ENCODE data around the gene PIWIL1. TPM values are rescaled to one million over a fixed set of nuclear protein-coding genes. Genes with fewer than 3 reads are reported as not detected.

The PIWIL1 gene
- total RNA-seq, 1 donor from 2014 or later, result not detected

- CTCF ChIA-PET, result no interaction called here
- H3K36me3 Mint-ChIP-seq (ENCODE audit: low read depth), result no peaks in the 10 kb centered on the region
- H3K27me3 Mint-ChIP-seq, result no peaks in the 10 kb centered on the region
- no peaks in the 10 kb centered on the region for H3K4me1 Mint-ChIP-seq
- DNase-seq (no peak), ATAC-seq (ENCODE audit: low read depth) (no peak)
- TF ChIP-seq CTCF (IDR thresholded peaks at IDR 0.05), result no peak
- H3K4me3 Mint-ChIP-seq, result no peak overlapping the region
- POLR2A ChIA-PET, result no interaction called here
- H3K9me3 Mint-ChIP-seq, result peaks cover 4% of the 10 kb centered on the region
- H3K27ac Mint-ChIP-seq, result no peak overlapping the region
- intact Hi-C loops (cut with micrococcal nuclease), result no loop called here
Observed at GRCh38 chr12:130367003-130367402, 29.3 kb downstream of the PIWIL1 start.

- peaks cover 4% of the 10 kb centered on the region for H3K9me3 Mint-ChIP-seq
- no peaks in the 10 kb centered on the region for H3K4me1 Mint-ChIP-seq
- no peak overlapping the region for H3K27ac Mint-ChIP-seq
- H3K27me3 Mint-ChIP-seq, result no peaks in the 10 kb centered on the region
- no peaks in the 10 kb centered on the region for H3K36me3 Mint-ChIP-seq (ENCODE audit: low read depth)
- ChIA-PET POLR2A (no interaction called here), CTCF (no interaction called here)
- ATAC-seq (ENCODE audit: low read depth) (no peak), DNase-seq (no peak)
- no peak overlapping the region for H3K4me3 Mint-ChIP-seq
- TF ChIP-seq CTCF (IDR thresholded peaks at IDR 0.05), result no peak
- intact Hi-C loops (cut with micrococcal nuclease), result no loop called here
Observed at GRCh38 chr12:130367523-130367922, 29.8 kb downstream of the PIWIL1 start.

- no peak for TF ChIP-seq CTCF (IDR thresholded peaks at IDR 0.05)
- Mint-ChIP-seq H3K9me3 (peaks cover 4% of the 10 kb centered on the region), H3K36me3 (ENCODE audit: low read depth) (no peaks in the 10 kb centered on the region), H3K4me1 (no peaks in the 10 kb centered on the region), H3K4me3 (no peak overlapping the region), H3K27ac (no peak overlapping the region), H3K27me3 (no peaks in the 10 kb centered on the region)
- DNase-seq, result no peak
- no peak for ATAC-seq (ENCODE audit: low read depth)
- intact Hi-C loops (cut with micrococcal nuclease), result no loop called here
- ChIA-PET CTCF (no interaction called here), POLR2A (no interaction called here)
Observed at GRCh38 chr12:130369816-130370215, 32.1 kb downstream of the PIWIL1 start.

GRCh38 chr12:130371296-130371695 lies 33.6 kb downstream of the PIWIL1 start:
- CTCF ChIA-PET, result no interaction called here
- ATAC-seq (ENCODE audit: low read depth) (no peak), DNase-seq (no peak)
- Mint-ChIP-seq H3K36me3 (ENCODE audit: low read depth) (no peaks in the 10 kb centered on the region), H3K27me3 (peaks cover 3% of the 10 kb centered on the region), H3K4me1 (no peaks in the 10 kb centered on the region), H3K27ac (no peak overlapping the region), H3K9me3 (peaks cover 4% of the 10 kb centered on the region), H3K4me3 (no peak overlapping the region)
- TF ChIP-seq CTCF (IDR thresholded peaks at IDR 0.05), result no peak
- intact Hi-C loops (cut with micrococcal nuclease), result no loop called here
- POLR2A ChIA-PET, result no interaction called here

- H3K27ac Mint-ChIP-seq, result no peak overlapping the region
- TF ChIP-seq CTCF (IDR thresholded peaks at IDR 0.05), result no peak
- peaks cover 4% of the 10 kb centered on the region for H3K27me3 Mint-ChIP-seq
- H3K9me3 Mint-ChIP-seq, result peaks cover 4% of the 10 kb centered on the region
- H3K4me1 Mint-ChIP-seq, result no peaks in the 10 kb centered on the region
- no peak for DNase-seq
- ChIA-PET CTCF (no interaction called here), POLR2A (no interaction called here)
- intact Hi-C loops (cut with micrococcal nuclease), result no loop called here
- no peaks in the 10 kb centered on the region for H3K36me3 Mint-ChIP-seq (ENCODE audit: low read depth)
- ATAC-seq (ENCODE audit: low read depth), result no peak
- H3K4me3 Mint-ChIP-seq, result no peak overlapping the region
Observed at GRCh38 chr12:130372936-130373335, 35.2 kb downstream of the PIWIL1 start.
